Testis (tissue), 3 donors: ENCODE data around the gene SUGP2. TPM values are rescaled to one million over a fixed set of nuclear protein-coding genes. Genes with fewer than 3 reads are reported as not detected.

Source experiments
- DNase-seq: peaks from one replicate; pipeline ENCODE4 v3.0.0-alpha.2; 2019
- H3K27ac ChIP-seq, 2 donors: fragments of 200-600 bp; sonication (generic); one replicate each; pipeline ENCODE4 v1.5.1; 2019
- H3K27me3 ChIP-seq: fragments of 200-600 bp; sonication (generic); one replicate; pipeline ENCODE4 v1.5.1; 2019
- H3K36me3 ChIP-seq: fragments of 200-600 bp; sonication (generic); one replicate; pipeline ENCODE4 v1.5.1; 2017; ENCODE audit warnings: low read depth; ENCODE audit errors: missing control alignments
- H3K4me1 ChIP-seq: fragments of 200-600 bp; sonication (generic); one replicate; pipeline ENCODE4 v1.5.1; 2019
- H3K4me3 ChIP-seq, 2 donors: fragments of 200-600 bp; sonication (generic); one replicate each; pipeline ENCODE4 v1.5.1; 2017 to 2019
- H3K9me3 ChIP-seq: fragments of 200-600 bp; sonication (generic); one replicate; pipeline ENCODE4 v1.5.1; 2017
- POLR2A ChIP-seq: fragments of 450-650 bp; IDR thresholded peaks from one replicate; pipeline ENCODE4 v1.6.1; 2017; ENCODE audit warnings: antibody characterized with exemption, mild to moderate bottlenecking, moderate library complexity
- WGBS, 2 donors: methylation state at CpG; one replicate each; pipeline ENCODE4 v1.1.5; 2018; 5-methylcytosine and 5-hydroxymethylcytosine counted together
- intact Hi-C: fragments of 100-400 bp; cut with DNase I; formaldehyde crosslinking; loops from one replicate; pipeline ENCODE4 v1.15.1; 2023; ENCODE audit warnings: low total_unique reads
- polyA plus RNA-seq: library from polyadenylated mRNA; stranded (reverse); fragments of 350-450 nt; fragmentation: Illumina TruSeq; extraction: RNeasy Lipid Tissue Mini Kit (QIAGEN cat#74804); gene quantifications from one replicate; pipeline ENCODE4 v1.2.3, GENCODE V29; 2014; ENCODE audit warnings: low read depth, low replicate concordance; ENCODE audit not compliant: insufficient read depth
- total RNA-seq, 2 donors: library from RNA; depleted of rRNA; stranded (reverse); fragments of >200 nt; gene quantifications; one replicate each; pipeline ENCODE4 v1.2.3, GENCODE V29; 2016
- TF ChIP-seq, protein P1 (sequence below), 3 experiments: fragments of 450-650 bp in 2 of 3; fragments of 200-600 bp in 1 of 3; sonication (generic) in 1 of 3; IDR thresholded peaks; one replicate each; pipeline ENCODE4 v1.5.1; 2016 to 2019; ENCODE audit warnings: antibody characterized with exemption in 3 of 3, mild to moderate bottlenecking in 2 of 3, moderate library complexity in 1 of 3

The SUGP2 gene
- total and polyA plus RNA-seq, 3 donors from 2014 or later: 176 to 331 (median 254) TPM

DNA sequence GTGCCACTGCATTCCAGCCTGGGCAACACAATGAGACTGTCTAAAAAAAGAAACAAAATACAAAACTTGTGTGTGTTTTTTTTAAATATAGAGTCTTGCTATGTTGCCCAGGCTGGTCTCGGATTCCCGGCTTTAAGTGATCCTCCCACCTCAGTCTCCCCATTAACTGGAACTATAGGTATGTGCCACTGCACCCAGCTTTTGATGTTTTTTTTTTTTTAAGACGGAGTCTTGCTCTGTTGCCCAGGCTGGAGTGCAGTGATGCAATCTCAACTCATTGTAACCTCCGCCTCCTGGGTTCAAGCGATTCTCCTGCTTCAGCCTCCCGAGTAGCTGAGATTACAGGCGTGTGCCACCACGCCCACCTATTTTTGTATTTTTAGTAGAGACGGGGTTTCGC lies 37.0 kb downstream of the SUGP2 start:
- no peak for DNase-seq
- Histone ChIP-seq H3K4me3 (no peak overlapping the region), H3K36me3 (no peaks in the 10 kb centered on the region), H3K27me3 (no peaks in the 10 kb centered on the region), H3K4me1 (peaks cover 10% of the 10 kb centered on the region), H3K9me3 (no peaks in the 10 kb centered on the region), H3K27ac (no peak overlapping the region)
- TF ChIP-seq, protein P1, sequence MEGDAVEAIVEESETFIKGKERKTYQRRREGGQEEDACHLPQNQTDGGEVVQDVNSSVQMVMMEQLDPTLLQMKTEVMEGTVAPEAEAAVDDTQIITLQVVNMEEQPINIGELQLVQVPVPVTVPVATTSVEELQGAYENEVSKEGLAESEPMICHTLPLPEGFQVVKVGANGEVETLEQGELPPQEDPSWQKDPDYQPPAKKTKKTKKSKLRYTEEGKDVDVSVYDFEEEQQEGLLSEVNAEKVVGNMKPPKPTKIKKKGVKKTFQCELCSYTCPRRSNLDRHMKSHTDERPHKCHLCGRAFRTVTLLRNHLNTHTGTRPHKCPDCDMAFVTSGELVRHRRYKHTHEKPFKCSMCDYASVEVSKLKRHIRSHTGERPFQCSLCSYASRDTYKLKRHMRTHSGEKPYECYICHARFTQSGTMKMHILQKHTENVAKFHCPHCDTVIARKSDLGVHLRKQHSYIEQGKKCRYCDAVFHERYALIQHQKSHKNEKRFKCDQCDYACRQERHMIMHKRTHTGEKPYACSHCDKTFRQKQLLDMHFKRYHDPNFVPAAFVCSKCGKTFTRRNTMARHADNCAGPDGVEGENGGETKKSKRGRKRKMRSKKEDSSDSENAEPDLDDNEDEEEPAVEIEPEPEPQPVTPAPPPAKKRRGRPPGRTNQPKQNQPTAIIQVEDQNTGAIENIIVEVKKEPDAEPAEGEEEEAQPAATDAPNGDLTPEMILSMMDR (IDR thresholded peaks at IDR 0.05): no peak
- no peak for TF ChIP-seq POLR2A
- intact Hi-C loops: no loop called here
- 90 to 91% methylated on average over 10 of the region's 10 CpGs for WGBS, 2 donors

DNA sequence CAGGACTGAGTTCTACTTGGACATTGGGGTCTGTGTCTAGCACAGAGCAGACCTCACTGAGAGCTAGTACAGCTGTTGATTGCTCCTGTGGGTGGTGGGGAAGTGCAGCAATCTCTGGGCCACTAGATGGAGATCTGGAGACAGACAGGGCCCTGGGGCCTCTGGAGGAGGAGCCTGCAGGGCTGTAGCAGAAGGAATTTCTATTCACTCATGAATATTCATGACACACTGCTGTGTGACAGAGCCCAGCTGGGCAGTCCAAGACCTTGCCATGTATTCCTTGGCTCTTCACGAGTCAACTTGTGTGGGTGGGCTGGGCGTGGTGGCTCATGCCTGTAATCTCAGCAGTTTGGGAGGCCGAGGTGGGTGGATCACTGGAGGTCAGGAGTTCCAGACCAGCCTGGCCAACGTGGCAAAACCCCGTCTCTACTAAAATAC lies 37.5 kb downstream of the SUGP2 start:
- H3K9me3 ChIP-seq: no peaks in the 10 kb centered on the region
- H3K4me1 ChIP-seq: peaks cover 10% of the 10 kb centered on the region
- H3K27me3 ChIP-seq: no peaks in the 10 kb centered on the region
- intact Hi-C loops: no loop called here
- 53 to 57% methylated on average over 3 to 5 of the region's 5 CpGs for WGBS, 2 donors
- TF ChIP-seq POLR2A: no peak
- TF ChIP-seq, protein P1 (IDR thresholded peaks at IDR 0.05): peak in 2 of 3 experiments; percentile 17 to 20
- peak; percentile 70 for DNase-seq
- H3K4me3 ChIP-seq: no peak overlapping the region
- no peaks in the 10 kb centered on the region for H3K36me3 ChIP-seq
- H3K27ac ChIP-seq: no peak overlapping the region

DNA sequence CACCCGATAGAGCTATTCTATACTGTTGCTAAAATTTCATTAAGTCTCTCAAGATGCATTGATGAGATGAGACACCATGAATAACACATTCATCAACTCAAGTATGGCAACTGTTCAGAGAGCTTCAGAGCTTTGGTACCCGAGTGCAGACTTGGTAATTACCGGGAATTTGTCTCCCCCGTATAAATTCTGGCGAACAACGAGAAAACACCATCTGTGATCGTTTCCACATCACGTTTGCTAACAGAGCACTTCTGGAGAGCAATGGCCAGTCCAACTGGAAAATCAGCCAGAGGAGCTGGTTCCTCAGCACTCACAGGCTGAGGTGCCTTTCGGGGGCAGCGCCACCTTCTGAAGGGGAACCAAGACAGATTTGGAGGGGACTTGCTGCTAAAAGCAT lies 40.2 kb downstream of the SUGP2 start:
- H3K27ac ChIP-seq: no peak overlapping the region
- intact Hi-C loops: no loop called here
- H3K36me3 ChIP-seq: no peaks in the 10 kb centered on the region
- no peaks in the 10 kb centered on the region for H3K27me3 ChIP-seq
- TF ChIP-seq, protein P1 (IDR thresholded peaks at IDR 0.05): no peak
- H3K9me3 ChIP-seq: no peaks in the 10 kb centered on the region
- WGBS, 2 donors: 81 to 88% methylated on average over 10 of the region's 10 CpGs
- peaks cover 10% of the 10 kb centered on the region for H3K4me1 ChIP-seq
- H3K4me3 ChIP-seq: no peak overlapping the region
- no peak for DNase-seq

DNA sequence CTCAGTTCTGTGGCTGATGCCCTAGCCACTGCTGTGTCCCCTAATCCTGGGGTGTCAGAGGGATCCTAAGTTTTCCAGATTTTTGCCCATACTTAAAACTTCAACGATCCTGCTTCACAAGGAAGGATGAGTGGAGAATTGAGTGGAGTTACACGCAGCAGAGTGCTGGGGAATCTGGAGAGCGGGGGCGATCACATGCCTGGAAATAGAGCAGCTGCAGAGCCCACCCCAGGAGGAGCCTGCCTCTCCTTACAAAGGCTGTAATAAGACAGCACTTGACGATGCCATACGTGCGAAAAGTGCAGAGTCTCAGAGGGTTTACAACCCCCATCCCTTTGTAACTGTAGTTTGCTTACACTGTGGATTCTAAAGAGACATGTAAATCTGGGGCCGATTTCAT lies 40.6 kb downstream of the SUGP2 start:
- no peak for TF ChIP-seq POLR2A
- TF ChIP-seq, protein P1 (IDR thresholded peaks at IDR 0.05): no peak
- peaks cover 10% of the 10 kb centered on the region for H3K4me1 ChIP-seq
- no peaks in the 10 kb centered on the region for H3K27me3 ChIP-seq
- 91 to 92% methylated on average over 8 of the region's 8 CpGs for WGBS, 2 donors
- H3K4me3 ChIP-seq: no peak overlapping the region
- no peak for DNase-seq
- no peak overlapping the region for H3K27ac ChIP-seq
- no peaks in the 10 kb centered on the region for H3K9me3 ChIP-seq
- intact Hi-C loops: no loop called here
- H3K36me3 ChIP-seq: no peaks in the 10 kb centered on the region

DNA sequence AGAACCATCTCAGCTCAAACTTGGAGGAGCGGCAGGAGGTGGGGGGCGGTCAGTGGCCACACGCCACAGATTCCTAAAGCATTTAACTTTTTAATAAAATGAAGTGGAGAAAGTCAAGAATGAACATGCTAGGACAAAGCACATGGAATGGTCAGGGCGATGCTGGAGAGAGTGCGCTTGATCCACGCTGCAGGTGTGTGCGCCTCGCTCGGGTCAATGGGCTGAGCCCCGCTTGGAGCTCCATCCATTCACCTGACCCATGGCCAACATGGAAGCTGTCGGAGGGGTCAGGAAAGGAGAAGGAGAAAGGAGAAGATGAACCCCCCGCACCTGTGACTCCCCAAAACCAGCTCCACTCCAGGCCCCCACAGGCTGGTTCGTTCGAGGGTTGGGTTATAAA lies 41.8 kb downstream of the SUGP2 start:
- no peak overlapping the region for H3K4me3 ChIP-seq
- H3K36me3 ChIP-seq: no peaks in the 10 kb centered on the region
- whole genome bisulfite sequencing, 2 donors: 92 to 96% methylated on average over 14 of the region's 14 CpGs
- no peaks in the 10 kb centered on the region for H3K27me3 ChIP-seq
- H3K9me3 ChIP-seq: no peaks in the 10 kb centered on the region
- TF ChIP-seq, protein P1 (IDR thresholded peaks at IDR 0.05): no peak
- TF ChIP-seq POLR2A: no peak
- H3K4me1 ChIP-seq: peaks cover 10% of the 10 kb centered on the region
- no peak overlapping the region for H3K27ac ChIP-seq
- intact Hi-C loops: no loop called here
- no peak for DNase-seq
